CD8-positive, alpha-beta memory T cell (primary cell): ENCODE measurements around the gene ADAM17. TPM values are rescaled to one million over a fixed set of nuclear protein-coding genes. Genes with fewer than 3 reads are reported as not detected.
"Not testable (repeated sequence)": the region's sequence is repeated elsewhere in the genome, so short reads cannot be mapped to it uniquely, and the experiment has no call there.

Experiments
- CTCF ChIA-PET: fragments of 350-600 bp; sonication (Branson Sonifier 250); formaldehyde crosslinking; loops from one replicate; lab custom pipeline; 2021; ENCODE audit warnings: antibody characterized with exemption; lab: Charles Lee
- POLR2A ChIA-PET: fragments of 350-600 bp; sonication (Branson Sonifier 250); formaldehyde crosslinking; loops from one replicate; lab custom pipeline; 2021; ENCODE audit warnings: antibody characterized with exemption; lab: Charles Lee
- DNase-seq, 5 donors: peaks; one replicate each; pipeline versions ENCODE4 v3.0.0 to v3.0.0-alpha.2; 2020 to 2022; ENCODE audit warnings: mixed read lengths in 1 of 5
- H3K27ac ChIP-seq: one replicate; pipeline ENCODE4 v1.7.0; 2013; ENCODE audit warnings: low read depth, mild to moderate bottlenecking, low read length, moderate library complexity
- H3K27me3 ChIP-seq: 2 replicates; pipeline ENCODE4 v1.7.0; 2013; ENCODE audit warnings: low read length, mild to moderate bottlenecking; ENCODE audit not compliant: insufficient read depth, poor library complexity, severe bottlenecking
- H3K36me3 ChIP-seq: 2 replicates; pipeline ENCODE4 v1.7.0; 2013; ENCODE audit warnings: mild to moderate bottlenecking, low read length, moderate library complexity; ENCODE audit not compliant: insufficient read depth
- H3K4me1 ChIP-seq: 2 replicates; pipeline ENCODE4 v1.7.0; 2013; ENCODE audit warnings: mild to moderate bottlenecking, low read length, moderate library complexity; ENCODE audit not compliant: insufficient read depth
- H3K4me3 ChIP-seq: 2 replicates; pipeline ENCODE4 v1.7.0; 2013; ENCODE audit warnings: mild to moderate bottlenecking, low read length
- H3K9me3 ChIP-seq: 2 replicates; pipeline ENCODE4 v1.7.0; 2013; ENCODE audit warnings: mild to moderate bottlenecking, low read length
- H3K27ac Mint-ChIP-seq, 8 donors: one replicate each; pipeline ENCODE4 v1.8.0; 2020 to 2021; ENCODE audit warnings: mixed read lengths in 8 of 8, mild to moderate bottlenecking in 6 of 8, inconsistent platforms in 3 of 8, moderate library complexity in 3 of 8
- H3K27me3 Mint-ChIP-seq, 2 donors: one replicate each; pipeline ENCODE4 v1.8.0; 2020 to 2021; ENCODE audit warnings: mixed read lengths in 2 of 2, mild to moderate bottlenecking in 1 of 2, moderate library complexity in 1 of 2
- H3K36me3 Mint-ChIP-seq, 3 donors: one replicate each; pipeline ENCODE4 v1.8.0; 2020 to 2021; ENCODE audit warnings: mixed read lengths in 3 of 3, inconsistent platforms in 1 of 3, mild to moderate bottlenecking in 1 of 3
- H3K4me1 Mint-ChIP-seq, 3 donors: one replicate each; pipeline ENCODE4 v1.8.0; 2020 to 2021; ENCODE audit warnings: mixed read lengths in 3 of 3, inconsistent platforms in 1 of 3, mild to moderate bottlenecking in 1 of 3
- H3K4me3 Mint-ChIP-seq, 7 donors: one replicate each; pipeline ENCODE4 v1.8.0; 2020 to 2021; ENCODE audit warnings: mixed read lengths in 7 of 7, mild to moderate bottlenecking in 6 of 7, moderate library complexity in 4 of 7, inconsistent platforms in 2 of 7
- H3K9me3 Mint-ChIP-seq, 5 donors: one replicate each; pipeline ENCODE4 v1.8.0; 2020 to 2022; ENCODE audit warnings: mixed read lengths in 5 of 5, mild to moderate bottlenecking in 3 of 5, moderate library complexity in 2 of 5, inconsistent platforms in 1 of 5
- polyA plus RNA-seq: library from polyadenylated mRNA; unstranded; fragments of 300-500 nt; fragmentation: Illumina TruSeq; gene quantifications from one replicate; pipeline ENCODE4 v1.2.3, GENCODE V29; 2021
- total RNA-seq, 2 experiments: library from RNA; stranded (reverse); gene quantifications; one replicate each; pipeline ENCODE4 v1.2.3, GENCODE V29; 2021

The ADAM17 gene
- total RNA-seq (10 to 100 TPM; 17.9 to 20.9 TPM), polyA plus RNA-seq (12.6 TPM)

DNA sequence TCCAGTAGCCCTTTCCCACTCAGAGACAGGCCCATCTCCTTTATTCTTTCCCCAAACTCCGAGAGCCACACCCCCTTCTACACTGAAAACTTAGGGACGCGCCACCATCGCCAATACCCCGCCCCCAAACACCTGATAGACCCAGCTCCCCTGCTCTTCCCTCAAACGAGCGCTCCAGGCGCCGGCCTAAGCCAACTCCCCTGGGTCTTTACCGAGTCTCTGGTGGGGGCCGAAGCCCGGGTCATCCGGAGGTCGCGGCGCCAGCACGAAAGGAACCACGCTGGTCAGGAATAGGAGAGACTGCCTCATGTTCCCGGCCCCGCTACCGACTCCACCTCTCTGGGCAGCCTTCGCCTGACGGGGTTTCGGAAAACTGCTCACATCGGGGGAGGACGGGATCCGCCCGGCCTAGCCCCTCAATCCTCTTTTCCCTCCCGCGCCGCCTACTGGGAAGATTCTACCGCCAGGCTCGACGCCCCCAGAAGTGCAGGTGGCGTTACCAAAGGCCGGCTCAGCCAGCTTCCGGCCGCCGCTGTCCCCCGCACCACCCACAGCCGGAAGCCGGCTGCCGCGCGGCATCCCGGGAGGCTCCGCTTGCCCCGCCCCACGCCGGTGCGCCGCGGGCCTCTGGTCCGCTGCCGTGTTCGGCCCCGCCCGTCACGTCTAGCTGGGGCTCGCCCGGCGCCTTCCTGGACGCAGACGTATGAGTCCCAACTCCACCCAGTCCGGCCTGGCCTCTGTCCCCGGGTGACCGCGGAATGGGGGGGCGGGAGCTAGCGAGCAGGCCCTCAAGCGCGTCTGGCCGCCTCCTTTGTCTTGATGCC is at the start of gene ADAM17:
ADAM17 (minus strand) TSS at position 534 of the 824 bp plus-strand sequence; CDS start at position 309, 225 bp downstream.
- Histone ChIP-seq H3K27me3 (no peaks in the 10 kb centered on the region), H3K9me3 (no peaks in the 10 kb centered on the region), H3K4me1 (peaks cover 43% of the 10 kb centered on the region), H3K36me3 (no peaks in the 10 kb centered on the region), H3K4me3 (peak within 1 kb of the TSS; percentile 97), H3K27ac (peak within 1 kb of the TSS; percentile 95)
- CTCF ChIA-PET, result interaction anchor here (0.9 to 2.2 kb wide), 19 partner anchors 9 to 492 kb away, joined by 3 to 7 read pairs (median 4); partner anchors contain the start of genes TAF1B and YWHAQ
- Mint-ChIP-seq H3K36me3 (peaks cover 0 to 28% (median 0%) of the 10 kb centered on the region in 3 donors), H3K4me3 (peak within 1 kb of the TSS; percentile 93 to 98 (median 96)), H3K9me3 (no peaks in the 10 kb centered on the region), H3K4me1 (peaks cover 49 to 64% (median 64%) of the 10 kb centered on the region in 3 donors), H3K27me3 (no peaks in the 10 kb centered on the region), H3K27ac (peak within 1 kb of the TSS; percentile 82 to 99 (median 98))
- POLR2A ChIA-PET, result interaction anchor here (0.5 to 2.8 kb wide), 15 partner anchors 9 to 893 kb away, joined by 3 to 38 read pairs (median 3); partner anchors contain the start of genes CPSF3, ITGB1BP1, ODC1 and TAF1B
- peak; percentile 80 to 88 (median 83) for DNase-seq

DNA sequence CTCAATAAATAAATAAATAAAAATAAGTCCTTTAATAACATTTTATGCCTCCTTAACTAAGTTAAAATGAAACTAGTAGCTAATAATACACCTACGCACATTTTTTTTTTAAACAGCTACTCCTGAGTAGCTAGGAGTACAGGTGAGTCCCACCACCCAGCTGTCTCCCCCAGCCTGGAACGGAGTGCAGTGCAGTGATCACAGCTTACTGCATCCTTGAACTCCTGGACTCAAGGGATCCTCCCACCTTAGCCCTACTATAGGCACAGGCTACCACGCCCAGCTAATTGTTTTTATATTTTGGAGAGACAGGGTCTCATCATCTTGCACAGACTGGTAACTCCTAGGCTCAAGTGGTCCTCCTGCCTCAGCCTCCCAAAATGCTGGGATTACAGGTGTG is 46.8 kb upstream of the ADAM17 start:
- Mint-ChIP-seq H3K4me1 (peaks cover 37 to 62% (median 59%) of the 10 kb centered on the region in 3 donors), H3K27me3 (no peaks in the 10 kb centered on the region), H3K4me3 (no peak overlapping the region), H3K36me3 (peaks cover 19 to 56% (median 26%) of the 10 kb centered on the region in 3 donors), H3K9me3 (peaks cover 0 to 12% (median 10%) of the 10 kb centered on the region in 5 donors), H3K27ac (peak overlapping the region in 2 of 8 donors; percentile 46 to 57)
- H3K4me1 ChIP-seq, result peaks cover 2% of the 10 kb centered on the region
- no peaks in the 10 kb centered on the region for H3K9me3 ChIP-seq
- no peak overlapping the region for H3K4me3 ChIP-seq
- H3K27ac ChIP-seq, result no peak overlapping the region
- no peaks in the 10 kb centered on the region for H3K27me3 ChIP-seq
- ChIA-PET POLR2A (interaction anchor here (0.7 kb wide), 1 partner anchor 12 kb away, joined by 4 read pairs; no protein-coding TSS in a partner anchor), CTCF (no interaction called here)
- H3K36me3 ChIP-seq, result no peaks in the 10 kb centered on the region
- DNase-seq, result no peak

DNA sequence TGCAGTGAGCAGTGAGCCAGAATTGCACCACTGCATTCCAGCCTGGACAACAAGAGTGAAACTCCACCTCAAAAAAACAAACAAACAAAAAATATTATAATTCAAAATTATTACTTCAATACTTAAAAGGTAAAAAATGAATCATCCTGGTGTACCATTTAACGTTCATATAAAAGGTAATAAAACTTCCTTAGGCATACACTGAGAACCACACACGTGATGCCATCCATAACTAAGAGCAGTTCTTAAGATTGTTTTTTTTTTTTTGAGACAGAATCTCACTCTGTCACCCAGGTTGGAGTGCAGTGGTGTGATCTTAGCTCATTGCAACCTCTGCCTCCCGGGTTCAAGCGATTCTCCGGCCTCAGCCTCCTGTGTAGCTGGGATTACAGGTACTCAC is 45.8 kb upstream of the ADAM17 start:
- no peaks in the 10 kb centered on the region for H3K27me3 ChIP-seq
- H3K4me3 Mint-ChIP-seq, result peak overlapping the region in 1 of 7 donors; percentile 56
- DNase-seq, result no peak
- peaks cover 19 to 58% (median 26%) of the 10 kb centered on the region in 3 donors for H3K36me3 Mint-ChIP-seq
- H3K4me1 Mint-ChIP-seq, result peaks cover 43 to 66% (median 62%) of the 10 kb centered on the region in 3 donors
- peaks cover 6% of the 10 kb centered on the region for H3K4me1 ChIP-seq
- ChIA-PET CTCF (no interaction called here), POLR2A (no interaction called here)
- no peaks in the 10 kb centered on the region for H3K36me3 ChIP-seq
- H3K9me3 ChIP-seq, result no peaks in the 10 kb centered on the region
- peaks cover 0 to 12% (median 10%) of the 10 kb centered on the region in 5 donors for H3K9me3 Mint-ChIP-seq
- H3K27ac Mint-ChIP-seq, result peak overlapping the region in 1 of 8 donors; percentile 20
- H3K27ac ChIP-seq, result no peak overlapping the region
- H3K4me3 ChIP-seq, result no peak overlapping the region
- no peaks in the 10 kb centered on the region for H3K27me3 Mint-ChIP-seq

DNA sequence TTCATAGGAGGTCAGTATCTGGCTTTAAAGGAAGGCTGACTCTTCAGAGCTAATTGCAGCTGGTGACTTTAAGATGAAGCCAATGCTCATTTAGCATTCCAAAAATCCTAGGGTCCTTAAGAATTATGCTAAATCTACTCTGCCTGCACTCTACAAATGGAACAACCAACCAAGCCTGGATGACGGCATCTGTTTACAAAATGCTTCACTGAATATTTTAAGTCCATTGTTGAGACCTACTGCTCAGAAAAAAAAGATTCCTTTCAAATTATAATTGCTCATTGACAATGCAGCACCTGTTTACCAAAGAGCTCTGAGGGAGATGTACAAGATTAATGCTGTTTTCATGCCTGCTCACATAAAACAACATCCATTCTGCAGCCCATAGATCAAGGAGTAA is 43.8 kb upstream of the ADAM17 start:
- peaks cover 24% of the 10 kb centered on the region for H3K4me1 ChIP-seq
- DNase-seq, result no peak
- Mint-ChIP-seq H3K9me3 (peaks cover 0 to 12% (median 10%) of the 10 kb centered on the region in 5 donors), H3K27me3 (no peaks in the 10 kb centered on the region), H3K4me3 (no peak overlapping the region), H3K4me1 (peaks cover 48 to 67% (median 64%) of the 10 kb centered on the region in 3 donors), H3K36me3 (peaks cover 18 to 52% (median 26%) of the 10 kb centered on the region in 3 donors), H3K27ac (peak overlapping the region in 3 of 8 donors; percentile 3 to 64 (median 55))
- ChIA-PET CTCF (interaction anchor here (1.3 kb wide), 1 partner anchor 19 kb away, joined by 3 read pairs; no protein-coding TSS in a partner anchor), POLR2A (no interaction called here)
- H3K36me3 ChIP-seq, result no peaks in the 10 kb centered on the region
- H3K27me3 ChIP-seq, result no peaks in the 10 kb centered on the region
- H3K27ac ChIP-seq, result no peak overlapping the region
- no peak overlapping the region for H3K4me3 ChIP-seq
- H3K9me3 ChIP-seq, result no peaks in the 10 kb centered on the region

DNA sequence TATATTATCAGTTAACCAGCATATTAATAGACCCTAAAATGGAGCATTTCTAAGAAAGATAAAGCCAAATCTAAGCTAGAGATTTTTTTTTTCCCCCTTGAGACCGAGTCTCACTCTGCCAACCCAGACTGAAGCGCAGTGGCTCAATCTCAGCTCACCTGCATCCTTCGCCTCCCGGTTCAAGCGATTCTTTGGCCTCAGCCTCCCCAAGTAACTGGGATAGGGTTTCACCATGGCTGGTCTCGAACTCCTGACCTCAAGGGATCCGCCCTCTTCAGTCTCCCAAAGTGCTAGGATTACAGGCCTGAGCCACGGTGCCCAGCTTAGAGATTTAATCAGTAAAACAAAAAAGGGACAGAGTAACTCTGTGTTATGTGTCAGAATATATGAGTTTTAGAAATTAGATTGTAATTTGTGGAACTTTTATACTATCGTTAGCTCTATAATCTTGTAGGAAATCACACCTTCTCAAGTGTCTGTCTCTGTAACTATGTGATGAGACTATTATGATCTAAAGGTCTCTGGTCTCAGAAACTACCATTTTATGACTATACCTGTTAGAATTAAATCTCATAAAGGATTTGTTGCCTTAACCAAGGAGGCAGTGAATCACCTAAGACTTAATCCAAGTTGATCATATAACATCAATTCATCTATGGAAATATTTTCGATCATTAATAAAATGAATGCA is 41.1 kb upstream of the ADAM17 start:
- no peaks in the 10 kb centered on the region for H3K27me3 ChIP-seq
- no peaks in the 10 kb centered on the region for H3K36me3 ChIP-seq
- H3K4me3 Mint-ChIP-seq, result peak overlapping the region; percentile 67 to 90 (median 78)
- H3K27ac Mint-ChIP-seq, result peak overlapping the region; percentile 34 to 91 (median 78)
- ChIA-PET CTCF (interaction anchor here (0.9 to 1.8 kb wide), 2 partner anchors 33 to 217 kb away, joined by 3 to 5 read pairs; partner anchors contain the start of gene YWHAQ), POLR2A (interaction anchor here (0.5 to 1.4 kb wide), 5 partner anchors 11 to 157 kb away, joined by 3 to 4 read pairs (median 3); no protein-coding TSS in a partner anchor)
- peaks cover 48 to 69% (median 65%) of the 10 kb centered on the region in 3 donors for H3K4me1 Mint-ChIP-seq
- H3K27me3 Mint-ChIP-seq, result no peaks in the 10 kb centered on the region
- H3K9me3 Mint-ChIP-seq, result peaks cover 0 to 12% (median 10%) of the 10 kb centered on the region in 5 donors
- no peak for DNase-seq
- H3K36me3 Mint-ChIP-seq, result peaks cover 18 to 46% (median 26%) of the 10 kb centered on the region in 3 donors
- H3K27ac ChIP-seq, result peak overlapping the region; percentile 29
- H3K4me1 ChIP-seq, result peaks cover 27% of the 10 kb centered on the region
- no peaks in the 10 kb centered on the region for H3K9me3 ChIP-seq
- H3K4me3 ChIP-seq, result peak overlapping the region; percentile 11

DNA sequence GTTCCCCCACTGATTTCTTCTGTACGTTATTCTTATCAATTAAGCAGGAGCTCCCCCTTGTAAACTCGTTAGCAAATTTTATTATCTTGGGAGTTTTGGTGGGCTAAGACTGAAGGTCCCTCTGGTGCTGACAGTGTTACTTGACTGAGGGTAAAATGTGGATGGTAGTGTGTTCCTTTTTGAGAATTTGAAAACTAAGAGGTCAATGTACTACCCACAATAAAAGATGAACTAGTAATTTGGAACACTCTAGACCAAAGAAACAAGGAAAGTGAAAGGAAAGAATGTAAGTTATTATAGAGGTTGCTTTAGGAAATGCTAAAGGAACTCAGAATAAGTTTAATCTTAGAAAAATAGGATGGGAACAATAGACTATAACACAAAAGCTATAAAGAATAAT is 40.1 kb upstream of the ADAM17 start:
- Mint-ChIP-seq H3K27me3 (no peaks in the 10 kb centered on the region), H3K9me3 (peaks cover 0 to 12% (median 10%) of the 10 kb centered on the region in 5 donors), H3K4me1 (peaks cover 54 to 79% (median 75%) of the 10 kb centered on the region in 3 donors), H3K27ac (peak overlapping the region; percentile 38 to 91 (median 70)), H3K36me3 (peaks cover 21 to 48% (median 26%) of the 10 kb centered on the region in 3 donors), H3K4me3 (peak overlapping the region in 6 of 7 donors; percentile 24 to 84 (median 76))
- no peak for DNase-seq
- peaks cover 27% of the 10 kb centered on the region for H3K4me1 ChIP-seq
- H3K4me3 ChIP-seq, result no peak overlapping the region
- H3K9me3 ChIP-seq, result no peaks in the 10 kb centered on the region
- ChIA-PET POLR2A (interaction anchor here (0.5 to 1.4 kb wide), 5 partner anchors 22 to 244 kb away, joined by 3 read pairs; no protein-coding TSS in a partner anchor), CTCF (interaction anchor here (1.8 kb wide), 1 partner anchor 34 kb away, joined by 5 read pairs; the partner anchor contains the start of gene YWHAQ)
- no peaks in the 10 kb centered on the region for H3K27me3 ChIP-seq
- no peaks in the 10 kb centered on the region for H3K36me3 ChIP-seq
- H3K27ac ChIP-seq, result peak overlapping the region; percentile 29

DNA sequence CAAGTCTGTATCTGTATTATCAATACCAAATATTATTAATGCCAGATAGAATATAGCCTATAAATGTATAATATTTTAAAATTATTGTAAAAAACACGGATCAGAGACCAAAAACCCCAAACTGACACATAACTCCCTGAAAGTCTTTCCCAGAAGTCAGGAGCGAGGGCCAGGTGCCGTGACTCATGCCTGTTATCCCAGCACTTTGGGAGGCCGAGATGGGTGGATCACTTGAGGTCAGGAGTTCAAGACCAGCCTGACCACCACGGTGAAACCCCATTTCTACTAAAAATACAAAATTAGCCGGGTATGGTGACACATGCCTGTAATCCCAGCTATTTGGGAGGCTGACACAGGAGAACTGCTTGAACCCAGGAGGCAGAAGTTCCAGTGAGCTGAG is 39.6 kb upstream of the ADAM17 start:
- not testable (repeated sequence) for H3K4me3 ChIP-seq, H3K27ac ChIP-seq, H3K27me3 ChIP-seq, H3K4me3 Mint-ChIP-seq, H3K27me3 Mint-ChIP-seq, H3K9me3 ChIP-seq, DNase-seq, H3K36me3 ChIP-seq
- peaks cover 56 to 82% (median 76%) of the 10 kb centered on the region in 3 donors for H3K4me1 Mint-ChIP-seq
- H3K9me3 Mint-ChIP-seq, result peaks cover 0 to 12% (median 10%) of the 10 kb centered on the region in 5 donors
- CTCF ChIA-PET, result interaction anchor here (0.6 to 1.8 kb wide), 2 partner anchors 30 to 35 kb away, joined by 3 to 5 read pairs; partner anchors contain the start of gene YWHAQ
- peak overlapping the region in 3 of 8 donors; percentile 63 to 91 (median 85) for H3K27ac Mint-ChIP-seq
- peaks cover 27% of the 10 kb centered on the region for H3K4me1 ChIP-seq
- peaks cover 21 to 48% (median 21%) of the 10 kb centered on the region in 3 donors for H3K36me3 Mint-ChIP-seq
- POLR2A ChIA-PET, result interaction anchor here (1.1 kb wide), 1 partner anchor 39 kb away, joined by 3 read pairs; no protein-coding TSS in a partner anchor
